ENCODE measurements around the gene KCNC3. TPM values are rescaled to one million over a fixed set of nuclear protein-coding genes. Genes with fewer than 3 reads are reported as not detected.

Gene KCNC3
- polyA plus RNA-seq, 1 donor from 2014 or later = 0.97 TPM

DNA sequence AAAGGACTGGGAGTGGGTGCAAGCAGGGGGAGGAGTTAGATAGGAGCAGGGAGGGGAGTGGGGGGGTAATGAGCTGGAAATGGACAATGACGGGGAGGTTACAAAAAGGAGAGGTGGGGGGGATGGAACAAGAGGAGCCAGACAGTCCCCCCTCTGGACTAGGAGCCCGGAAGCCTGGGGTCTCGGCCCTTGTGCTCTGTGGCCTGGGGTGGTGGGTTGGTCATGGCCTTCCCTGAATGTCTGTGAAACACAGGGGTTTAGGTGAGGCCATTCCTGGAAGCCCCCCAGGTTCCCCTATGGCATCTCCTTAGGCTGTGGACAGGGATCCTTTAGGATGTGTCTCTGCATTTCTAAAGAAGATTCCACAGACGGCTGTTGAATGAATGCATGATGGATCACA is 12.1 kb downstream of the KCNC3 start:
- no peaks in the 10 kb centered on the region for H3K9me3 ChIP-seq (ENCODE audit: low read length)
- TF ChIP-seq, protein P1, sequence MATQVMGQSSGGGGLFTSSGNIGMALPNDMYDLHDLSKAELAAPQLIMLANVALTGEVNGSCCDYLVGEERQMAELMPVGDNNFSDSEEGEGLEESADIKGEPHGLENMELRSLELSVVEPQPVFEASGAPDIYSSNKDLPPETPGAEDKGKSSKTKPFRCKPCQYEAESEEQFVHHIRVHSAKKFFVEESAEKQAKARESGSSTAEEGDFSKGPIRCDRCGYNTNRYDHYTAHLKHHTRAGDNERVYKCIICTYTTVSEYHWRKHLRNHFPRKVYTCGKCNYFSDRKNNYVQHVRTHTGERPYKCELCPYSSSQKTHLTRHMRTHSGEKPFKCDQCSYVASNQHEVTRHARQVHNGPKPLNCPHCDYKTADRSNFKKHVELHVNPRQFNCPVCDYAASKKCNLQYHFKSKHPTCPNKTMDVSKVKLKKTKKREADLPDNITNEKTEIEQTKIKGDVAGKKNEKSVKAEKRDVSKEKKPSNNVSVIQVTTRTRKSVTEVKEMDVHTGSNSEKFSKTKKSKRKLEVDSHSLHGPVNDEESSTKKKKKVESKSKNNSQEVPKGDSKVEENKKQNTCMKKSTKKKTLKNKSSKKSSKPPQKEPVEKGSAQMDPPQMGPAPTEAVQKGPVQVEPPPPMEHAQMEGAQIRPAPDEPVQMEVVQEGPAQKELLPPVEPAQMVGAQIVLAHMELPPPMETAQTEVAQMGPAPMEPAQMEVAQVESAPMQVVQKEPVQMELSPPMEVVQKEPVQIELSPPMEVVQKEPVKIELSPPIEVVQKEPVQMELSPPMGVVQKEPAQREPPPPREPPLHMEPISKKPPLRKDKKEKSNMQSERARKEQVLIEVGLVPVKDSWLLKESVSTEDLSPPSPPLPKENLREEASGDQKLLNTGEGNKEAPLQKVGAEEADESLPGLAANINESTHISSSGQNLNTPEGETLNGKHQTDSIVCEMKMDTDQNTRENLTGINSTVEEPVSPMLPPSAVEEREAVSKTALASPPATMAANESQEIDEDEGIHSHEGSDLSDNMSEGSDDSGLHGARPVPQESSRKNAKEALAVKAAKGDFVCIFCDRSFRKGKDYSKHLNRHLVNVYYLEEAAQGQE (IDR thresholded peaks at IDR 0.05; ENCODE audit: borderline replicate concordance) = no peak
- TF ChIP-seq TAF1 (IDR thresholded peaks at IDR 0.05; ENCODE audit: low read depth) (no peak), POLR2AphosphoS5 (IDR thresholded peaks at IDR 0.05) (no peak)

DNA sequence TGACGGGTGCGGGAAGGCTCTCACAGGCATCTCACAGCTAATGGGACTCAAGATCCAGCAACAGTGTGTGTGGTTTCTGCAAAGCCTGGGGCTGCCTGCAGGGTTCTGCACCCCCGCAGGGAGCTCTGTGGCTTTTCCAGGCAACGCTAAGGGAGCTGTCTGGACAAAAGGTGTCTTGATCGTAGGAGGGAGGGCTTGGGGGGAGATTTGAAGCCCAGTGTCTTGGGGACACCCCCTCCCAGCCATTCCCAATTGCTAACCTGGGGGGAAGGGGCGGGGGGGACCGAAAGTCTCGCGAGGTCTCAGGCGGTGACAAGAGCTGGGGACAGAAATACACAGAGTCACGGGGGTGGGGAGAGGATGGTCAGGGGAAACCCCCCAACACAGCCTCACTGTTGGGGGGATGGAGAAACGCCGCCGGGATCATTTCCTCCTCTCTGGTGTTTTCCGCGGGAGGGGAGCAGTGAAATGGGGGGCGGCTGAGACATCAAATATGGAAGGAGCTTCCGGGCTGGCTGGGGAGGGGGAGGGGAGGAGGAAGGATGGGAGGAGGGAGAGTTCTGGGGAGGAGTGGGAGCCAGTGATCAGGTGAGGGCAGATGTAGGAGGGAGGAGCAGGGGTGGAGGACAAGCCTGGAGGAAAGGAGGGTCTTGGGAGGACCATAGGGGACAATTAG is 13.3 kb downstream of the KCNC3 start:
- TF ChIP-seq EZH2 (IDR thresholded peaks at IDR 0.05; ENCODE audit: borderline replicate concordance, insufficient read depth, low read length, poor library complexity, severe bottlenecking) (no peak), RAD21 (conservative IDR thresholded peaks at IDR 0.05) (peak; percentile 30), TAF1 (IDR thresholded peaks at IDR 0.05; ENCODE audit: low read depth) (peak; percentile 75), POLR2AphosphoS5 (IDR thresholded peaks at IDR 0.05) (peak; percentile 71), SMC3 (conservative IDR thresholded peaks at IDR 0.05; ENCODE audit: poor library complexity) (peak; percentile 33), MXI1 (conservative IDR thresholded peaks at IDR 0.05; ENCODE audit: poor library complexity, severe bottlenecking) (peak; percentile 50), EP300 (conservative IDR thresholded peaks at IDR 0.05; ENCODE audit: poor library complexity, severe bottlenecking) (no peak)
- TF ChIP-seq, protein P2, sequence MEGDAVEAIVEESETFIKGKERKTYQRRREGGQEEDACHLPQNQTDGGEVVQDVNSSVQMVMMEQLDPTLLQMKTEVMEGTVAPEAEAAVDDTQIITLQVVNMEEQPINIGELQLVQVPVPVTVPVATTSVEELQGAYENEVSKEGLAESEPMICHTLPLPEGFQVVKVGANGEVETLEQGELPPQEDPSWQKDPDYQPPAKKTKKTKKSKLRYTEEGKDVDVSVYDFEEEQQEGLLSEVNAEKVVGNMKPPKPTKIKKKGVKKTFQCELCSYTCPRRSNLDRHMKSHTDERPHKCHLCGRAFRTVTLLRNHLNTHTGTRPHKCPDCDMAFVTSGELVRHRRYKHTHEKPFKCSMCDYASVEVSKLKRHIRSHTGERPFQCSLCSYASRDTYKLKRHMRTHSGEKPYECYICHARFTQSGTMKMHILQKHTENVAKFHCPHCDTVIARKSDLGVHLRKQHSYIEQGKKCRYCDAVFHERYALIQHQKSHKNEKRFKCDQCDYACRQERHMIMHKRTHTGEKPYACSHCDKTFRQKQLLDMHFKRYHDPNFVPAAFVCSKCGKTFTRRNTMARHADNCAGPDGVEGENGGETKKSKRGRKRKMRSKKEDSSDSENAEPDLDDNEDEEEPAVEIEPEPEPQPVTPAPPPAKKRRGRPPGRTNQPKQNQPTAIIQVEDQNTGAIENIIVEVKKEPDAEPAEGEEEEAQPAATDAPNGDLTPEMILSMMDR (IDR thresholded peaks at IDR 0.05; ENCODE audit: poor library complexity, severe bottlenecking) = peak; percentile 54
- TF ChIP-seq, protein P1 (IDR thresholded peaks at IDR 0.05; ENCODE audit: borderline replicate concordance) = peak; percentile 59
- Histone ChIP-seq H3K9me3 (ENCODE audit: low read length) (no peaks in the 10 kb centered on the region), H3K9me2 (ENCODE audit: insufficient read depth, low read length) (no peaks in the 10 kb centered on the region), H3K4me3 (ENCODE audit: low read length) (peak overlapping the region; percentile 82), H3K27ac (ENCODE audit: low read length) (peak overlapping the region; percentile 95), H3F3A (ENCODE audit: insufficient read depth, low read length, poor library complexity, severe bottlenecking) (no peaks in the 10 kb centered on the region), H3K4me2 (ENCODE audit: low read length) (peak overlapping the region; percentile 73), H2AFZ (ENCODE audit: low read depth, low read length) (peak overlapping the region; percentile 52), H3K27me3 (ENCODE audit: insufficient read depth, low read depth, low read length) (peaks cover 31% of the 10 kb centered on the region), H3K9ac (ENCODE audit: low read length) (peak overlapping the region; percentile 87), H3K36me3 (ENCODE audit: insufficient read depth, low read length) (no peaks in the 10 kb centered on the region), H4K20me1 (ENCODE audit: insufficient read depth) (no peaks in the 10 kb centered on the region), H3K79me2 (replicated peaks; ENCODE audit: insufficient read depth, low read length) (no peaks in the 10 kb centered on the region)

More for the DNA sequence above, 12.1 kb downstream of the KCNC3 start:
- H3K4me3 ChIP-seq (ENCODE audit: low read length) = no peak overlapping the region
- no peak overlapping the region for H3K9ac ChIP-seq (ENCODE audit: low read length)
- no peaks in the 10 kb centered on the region for H3K36me3 ChIP-seq (ENCODE audit: insufficient read depth, low read length)
- no peak overlapping the region for H2AFZ ChIP-seq (ENCODE audit: low read depth, low read length)
- H4K20me1 ChIP-seq (ENCODE audit: insufficient read depth) = no peaks in the 10 kb centered on the region
- no peaks in the 10 kb centered on the region for H3K9me2 ChIP-seq (ENCODE audit: insufficient read depth, low read length)
- peaks cover 31% of the 10 kb centered on the region for H3K27me3 ChIP-seq (ENCODE audit: insufficient read depth, low read depth, low read length)
- H3K27ac ChIP-seq (ENCODE audit: low read length) = no peak overlapping the region
- no peaks in the 10 kb centered on the region for H3K79me2 ChIP-seq (replicated peaks; ENCODE audit: insufficient read depth, low read length)
- H3K4me2 ChIP-seq (ENCODE audit: low read length) = no peak overlapping the region
- no peaks in the 10 kb centered on the region for H3F3A ChIP-seq (ENCODE audit: insufficient read depth, low read length, poor library complexity, severe bottlenecking)
